GM12891 (cell line): Measurements from ENCODE around the gene KLHL25.

Experiments
- POLR2A ChIP-seq: IDR thresholded peaks from 2 replicates; pipeline ENCODE4 v1.6.1; 2011; ENCODE audit warnings: low read depth, low read length, control low read depth
- POLR2AphosphoS5 ChIP-seq: IDR thresholded peaks from 2 replicates; pipeline ENCODE4 v1.6.1; 2011; ENCODE audit warnings: low read depth, low read length, control low read depth
- POU2F2 ChIP-seq: IDR thresholded peaks from 2 replicates; pipeline ENCODE4 v1.6.1; 2011; ENCODE audit warnings: low read depth, mild to moderate bottlenecking, control low read depth, low read length, moderate library complexity
- TAF1 ChIP-seq: IDR thresholded peaks from 2 replicates; pipeline ENCODE4 v1.6.1; 2011; ENCODE audit warnings: low read depth, low read length, control low read depth

- no peak for TF ChIP-seq POLR2A
- TF ChIP-seq POU2F2 = no peak
- no peak for TF ChIP-seq TAF1
- TF ChIP-seq POLR2AphosphoS5 = no peak
Observed at GRCh38 chr15:85749261-85750151, 45.2 kb downstream of the KLHL25 start.
